ENCODE data around the gene CDH4. TPM values are rescaled to one million over a fixed set of nuclear protein-coding genes. Genes with fewer than 3 reads are reported as not detected.

Gene CDH4
- total and polyA plus RNA-seq, 10 donors = 0.30 to 20.1 (median 7.7) TPM

GRCh38 chr20:61659994-61660346, 407.9 kb downstream of the CDH4 start:
- peaks cover 0 to 9% (median 0%) of the 10 kb centered on the region in 8 donors for H3K9me3 ChIP-seq
- no peak overlapping the region for H3K4me3 ChIP-seq
- intact Hi-C loops (cut with DNase I; ENCODE audit: low total_unique reads) = no loop called here
- H3K4me1 ChIP-seq = peaks cover 0 to 8% (median 3%) of the 10 kb centered on the region in 6 donors
- no peak for TF ChIP-seq CTCF (IDR thresholded peaks at IDR 0.05 in 8 of 11, conservative IDR thresholded peaks at IDR 0.05 in 3 of 11)
- no peak for TF ChIP-seq POLR2AphosphoS5 (IDR thresholded peaks at IDR 0.05)
- TF ChIP-seq POLR2A (IDR thresholded peaks at IDR 0.05) = no peak
- no peaks in the 10 kb centered on the region for H3K36me3 ChIP-seq
- DNase-seq = peak; percentile 69
- 68 to 77% (median 71%) methylated on average over 10 to 15 of the region's 15 CpGs for WGBS, 5 donors
- H3K27ac ChIP-seq = no peak overlapping the region
- no peaks in the 10 kb centered on the region for H3K27me3 ChIP-seq (replicated peaks in 1 of 7)

- H3K27ac ChIP-seq = no peak overlapping the region
- H3K9me3 ChIP-seq = peaks cover 0 to 5% (median 0%) of the 10 kb centered on the region in 8 donors
- H3K27me3 ChIP-seq (replicated peaks in 1 of 7) = no peaks in the 10 kb centered on the region
- H3K36me3 ChIP-seq = no peaks in the 10 kb centered on the region
- TF ChIP-seq POLR2A (IDR thresholded peaks at IDR 0.05) = no peak
- no peak for TF ChIP-seq POLR2AphosphoS5 (IDR thresholded peaks at IDR 0.05)
- no peak for TF ChIP-seq CTCF (IDR thresholded peaks at IDR 0.05 in 8 of 11, conservative IDR thresholded peaks at IDR 0.05 in 3 of 11)
- peaks cover 0 to 8% (median 3%) of the 10 kb centered on the region in 6 donors for H3K4me1 ChIP-seq
- no peak overlapping the region for H3K4me3 ChIP-seq
- peak; percentile 60 for DNase-seq
- intact Hi-C loops (cut with DNase I; ENCODE audit: low total_unique reads) = no loop called here
- 70 to 85% (median 79%) methylated on average over 13 of the region's 13 CpGs for WGBS, 5 donors
Measured at GRCh38 chr20:61660559-61660958, 408.5 kb downstream of the CDH4 start.

GRCh38 chr20:61661025-61661424, 409.0 kb downstream of the CDH4 start:
- DNase-seq = peak; percentile 62

GRCh38 chr20:61661583-61661982, 409.5 kb downstream of the CDH4 start:
- no peaks in the 10 kb centered on the region for H3K36me3 ChIP-seq
- intact Hi-C loops (cut with DNase I; ENCODE audit: low total_unique reads) = no loop called here
- no peak overlapping the region for H3K4me3 ChIP-seq
- TF ChIP-seq POLR2AphosphoS5 (IDR thresholded peaks at IDR 0.05) = no peak
- no peak for TF ChIP-seq POLR2A (IDR thresholded peaks at IDR 0.05)
- no peak for TF ChIP-seq CTCF (IDR thresholded peaks at IDR 0.05 in 8 of 11, conservative IDR thresholded peaks at IDR 0.05 in 3 of 11)
- H3K27ac ChIP-seq = no peak overlapping the region
- H3K27me3 ChIP-seq (replicated peaks in 1 of 7) = no peaks in the 10 kb centered on the region
- 67 to 93% (median 88%) methylated on average over 13 of the region's 13 CpGs for WGBS, 5 donors
- peaks cover 0 to 8% (median 0%) of the 10 kb centered on the region in 8 donors for H3K9me3 ChIP-seq
- H3K4me1 ChIP-seq = peaks cover 0 to 8% (median 3%) of the 10 kb centered on the region in 6 donors
- no peak for DNase-seq

More at GRCh38 chr20:61661025-61661424, 409.0 kb downstream of the CDH4 start:
- peaks cover 0 to 8% (median 3%) of the 10 kb centered on the region in 6 donors for H3K4me1 ChIP-seq
- no peak overlapping the region for H3K27ac ChIP-seq
- no peaks in the 10 kb centered on the region for H3K27me3 ChIP-seq (replicated peaks in 1 of 7)
- H3K4me3 ChIP-seq = no peak overlapping the region
- TF ChIP-seq POLR2A (IDR thresholded peaks at IDR 0.05) (no peak), CTCF (IDR thresholded peaks at IDR 0.05 in 8 of 11, conservative IDR thresholded peaks at IDR 0.05 in 3 of 11) (no peak), POLR2AphosphoS5 (IDR thresholded peaks at IDR 0.05) (no peak)
- H3K36me3 ChIP-seq = no peaks in the 10 kb centered on the region
- H3K9me3 ChIP-seq = peaks cover 0 to 3% (median 0%) of the 10 kb centered on the region in 8 donors
- 93 to 98% (median 95%) methylated on average over 1 to 8 of the region's 8 CpGs for WGBS, 5 donors
- intact Hi-C loops (cut with DNase I; ENCODE audit: low total_unique reads) = no loop called here
